BE2C (cell line): Measurements from ENCODE around the gene ANKDD1A.

Source experiments
- DNase-seq: peaks from one replicate; pipeline ENCODE4 v3.0.0-alpha.2; 2020
- H3K27me3 ChIP-seq: fragments of 250-450 bp; sonication (Bioruptor Pico); 2 replicates; pipeline ENCODE4 v1.5.1; 2020; ENCODE audit warnings: mild to moderate bottlenecking
- H3K36me3 ChIP-seq: fragments of 250-450 bp; sonication (Bioruptor Pico); 2 replicates; pipeline ENCODE4 v1.5.1; 2020; ENCODE audit warnings: mild to moderate bottlenecking
- H3K4me1 ChIP-seq: fragments of 250-450 bp; sonication (Bioruptor Pico); 2 replicates; pipeline ENCODE4 v1.5.1; 2020
- H3K4me3 ChIP-seq: 2 replicates; pipeline ENCODE4 v1.5.1; 2011; ENCODE audit warnings: low read depth, low read length
- H3K9me3 ChIP-seq: fragments of 250-450 bp; sonication (Bioruptor Pico); 2 replicates; pipeline ENCODE4 v1.5.1; 2020
- CTCF ChIP-seq: IDR thresholded peaks from 2 replicates; pipeline ENCODE4 v1.5.1; 2012; ENCODE audit warnings: mild to moderate bottlenecking, low read depth, low read length

The ANKDD1A gene

DNA sequence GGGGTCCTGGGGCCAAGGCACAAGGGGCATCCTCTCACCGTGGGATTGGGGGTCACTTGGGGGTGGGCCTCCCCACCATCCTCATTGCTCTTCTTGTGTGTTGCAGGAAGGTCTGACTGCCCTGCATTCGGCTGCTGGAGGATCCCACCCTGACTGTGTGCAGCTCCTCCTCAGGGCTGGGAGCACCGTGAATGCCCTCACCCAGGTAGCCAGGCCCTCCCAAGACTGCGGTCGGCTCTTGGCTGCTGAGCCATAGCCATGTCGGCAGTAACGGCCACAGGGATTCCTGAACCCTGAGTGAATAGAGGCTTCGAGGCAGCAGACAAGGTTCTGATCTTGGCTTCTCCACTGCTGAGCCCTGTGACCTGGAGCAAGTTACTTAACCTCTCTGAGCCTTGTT is 19.7 kb downstream of the ANKDD1A start:
- no peaks in the 10 kb centered on the region for H3K4me1 ChIP-seq
- no peaks in the 10 kb centered on the region for H3K27me3 ChIP-seq
- H3K36me3 ChIP-seq, result no peaks in the 10 kb centered on the region
- no peaks in the 10 kb centered on the region; the same call in 1 of the 2 replicates for H3K9me3 ChIP-seq
- no peak for DNase-seq
- H3K4me3 ChIP-seq, result no peak overlapping the region
- TF ChIP-seq CTCF, result no peak

GRCh38 chr15:64934023-64934422 is 22.3 kb downstream of the ANKDD1A start:
- Histone ChIP-seq H3K4me1 (no peaks in the 10 kb centered on the region), H3K9me3 (no peaks in the 10 kb centered on the region; the same call in 1 of the 2 replicates), H3K4me3 (no peak overlapping the region), H3K36me3 (no peaks in the 10 kb centered on the region), H3K27me3 (no peaks in the 10 kb centered on the region)
- DNase-seq, result no peak
- no peak for TF ChIP-seq CTCF

DNA sequence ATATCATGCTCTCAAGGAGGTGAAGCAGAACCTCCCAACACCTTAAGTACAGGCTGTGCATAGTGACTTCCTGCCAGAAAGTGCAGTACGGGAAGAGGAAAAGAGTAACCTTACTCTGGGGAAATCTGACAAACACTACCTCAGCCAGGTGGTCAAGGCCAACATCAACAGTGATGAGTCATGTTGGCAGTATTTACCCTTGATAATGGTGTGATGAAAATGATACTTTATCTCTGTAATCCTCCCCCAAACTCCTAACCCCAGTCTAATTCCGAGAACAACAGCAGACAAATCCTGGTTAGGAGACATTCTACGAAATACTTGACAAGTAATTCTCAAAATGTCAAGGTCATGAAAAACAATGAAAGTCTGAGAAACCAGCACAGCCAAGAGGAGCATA is 26.5 kb downstream of the ANKDD1A start:
- no peak for TF ChIP-seq CTCF
- Histone ChIP-seq H3K36me3 (no peaks in the 10 kb centered on the region), H3K9me3 (no peaks in the 10 kb centered on the region), H3K27me3 (no peaks in the 10 kb centered on the region), H3K4me3 (no peak overlapping the region), H3K4me1 (no peaks in the 10 kb centered on the region)
- DNase-seq, result no peak

DNA sequence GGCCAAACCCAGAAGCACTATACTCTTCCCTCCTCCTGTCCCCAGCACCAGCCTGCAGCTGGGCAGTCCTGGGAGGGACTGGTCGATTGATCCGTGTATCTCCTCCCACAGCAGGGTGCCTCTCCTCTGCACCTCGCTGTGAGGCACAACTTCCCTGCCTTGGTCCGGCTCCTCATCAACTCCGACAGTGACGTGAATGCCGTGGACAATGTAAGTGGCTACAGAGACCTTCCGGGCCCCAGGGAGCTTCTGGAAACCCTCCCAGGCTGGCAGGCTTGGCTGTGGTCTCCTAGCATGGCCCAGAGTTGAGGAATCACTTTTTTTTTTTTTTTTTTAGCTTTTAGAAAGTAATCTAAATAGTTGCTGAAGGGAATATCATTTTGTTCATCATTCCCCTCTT is 30.7 kb downstream of the ANKDD1A start:
- no peaks in the 10 kb centered on the region for H3K36me3 ChIP-seq
- H3K4me3 ChIP-seq, result no peak overlapping the region
- no peak for TF ChIP-seq CTCF
- no peaks in the 10 kb centered on the region for H3K27me3 ChIP-seq
- H3K4me1 ChIP-seq, result no peaks in the 10 kb centered on the region
- H3K9me3 ChIP-seq, result no peaks in the 10 kb centered on the region
- no peak for DNase-seq

GRCh38 chr15:64943512-64944225 is 32.0 kb downstream of the ANKDD1A start:
- Histone ChIP-seq H3K36me3 (no peaks in the 10 kb centered on the region), H3K27me3 (no peaks in the 10 kb centered on the region), H3K4me3 (no peak overlapping the region), H3K9me3 (no peaks in the 10 kb centered on the region), H3K4me1 (no peaks in the 10 kb centered on the region)
- TF ChIP-seq CTCF, result no peak
- no peak for DNase-seq

DNA sequence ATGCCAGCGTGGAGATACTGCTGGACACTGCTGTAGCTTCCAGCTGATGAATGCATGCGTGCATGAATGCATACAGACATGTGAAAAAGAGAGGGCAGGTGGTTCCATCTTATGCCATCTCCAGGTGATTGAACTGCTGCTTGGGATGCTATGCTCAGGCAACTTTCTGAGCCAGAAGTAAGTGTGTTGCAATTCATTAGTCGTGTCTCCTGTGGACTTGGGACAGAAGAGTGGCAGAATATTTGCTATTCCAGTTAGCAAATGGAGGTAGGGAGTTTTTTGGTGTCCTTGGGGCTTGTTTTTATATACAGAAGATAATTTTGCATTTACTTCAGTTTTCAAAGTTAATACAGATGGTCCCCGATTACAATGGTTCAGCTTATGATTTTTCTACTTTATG is 33.3 kb downstream of the ANKDD1A start:
- no peaks in the 10 kb centered on the region for H3K9me3 ChIP-seq
- no peaks in the 10 kb centered on the region for H3K27me3 ChIP-seq
- DNase-seq, result no peak
- no peaks in the 10 kb centered on the region for H3K4me1 ChIP-seq
- no peak for TF ChIP-seq CTCF
- no peak overlapping the region for H3K4me3 ChIP-seq
- no peaks in the 10 kb centered on the region for H3K36me3 ChIP-seq
